Hindlimb muscle (tissue), 1 donor: ENCODE measurements around the gene SNX2. TPM values are rescaled to one million over a fixed set of nuclear protein-coding genes. Genes with fewer than 3 reads are reported as not detected.

Source experiments
- DNase-seq: peaks from one replicate; pipeline ENCODE4 v3.0.0-alpha.2; 2013
- polyA plus RNA-seq: library from polyadenylated mRNA; unstranded; fragments of 120-200 nt; gene quantifications from one replicate; pipeline ENCODE4 v1.2.1, GENCODE V29; 2013; ENCODE audit not compliant: insufficient read length

The SNX2 gene
- polyA plus RNA-seq, 1 donor: 50.2 TPM

DNA sequence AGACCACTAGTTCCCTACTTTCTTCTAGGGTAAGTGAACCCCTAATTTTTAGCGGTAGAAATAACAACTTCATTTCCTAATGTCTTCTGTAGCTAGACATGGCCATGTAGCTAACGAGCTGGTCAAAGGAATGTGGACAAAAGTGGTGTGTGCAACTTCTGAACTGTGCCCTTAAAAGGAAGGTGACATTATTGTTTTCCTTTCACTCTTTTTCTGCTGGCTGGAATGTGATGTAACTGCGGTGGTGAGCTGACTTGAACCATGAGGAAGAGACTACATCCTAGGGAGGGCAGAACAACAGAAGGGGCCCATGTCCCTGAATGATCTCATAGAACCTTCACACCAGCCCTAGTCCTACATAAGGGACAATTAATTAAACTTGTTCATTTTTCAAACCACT, 1.3 kb upstream of the SNX2 start:
- DNase-seq: no peak

DNA sequence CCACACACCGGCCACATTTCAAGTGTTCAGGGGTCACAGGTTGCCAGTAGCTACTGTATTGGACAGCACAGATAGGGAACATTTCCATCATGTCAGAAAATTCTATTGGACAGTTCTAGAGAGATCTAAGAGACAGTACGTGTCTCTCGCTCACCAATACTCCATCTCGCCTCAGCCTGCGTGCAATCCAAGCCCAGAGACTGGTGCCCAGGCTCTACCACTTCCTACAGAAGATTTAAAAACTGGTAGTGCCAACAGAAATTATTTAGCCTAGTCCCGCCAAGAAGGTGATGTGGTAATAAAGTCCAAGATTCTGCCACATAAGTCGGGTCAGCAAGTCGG, 390 bp upstream of the SNX2 start:
- DNase-seq: no peak

DNA sequence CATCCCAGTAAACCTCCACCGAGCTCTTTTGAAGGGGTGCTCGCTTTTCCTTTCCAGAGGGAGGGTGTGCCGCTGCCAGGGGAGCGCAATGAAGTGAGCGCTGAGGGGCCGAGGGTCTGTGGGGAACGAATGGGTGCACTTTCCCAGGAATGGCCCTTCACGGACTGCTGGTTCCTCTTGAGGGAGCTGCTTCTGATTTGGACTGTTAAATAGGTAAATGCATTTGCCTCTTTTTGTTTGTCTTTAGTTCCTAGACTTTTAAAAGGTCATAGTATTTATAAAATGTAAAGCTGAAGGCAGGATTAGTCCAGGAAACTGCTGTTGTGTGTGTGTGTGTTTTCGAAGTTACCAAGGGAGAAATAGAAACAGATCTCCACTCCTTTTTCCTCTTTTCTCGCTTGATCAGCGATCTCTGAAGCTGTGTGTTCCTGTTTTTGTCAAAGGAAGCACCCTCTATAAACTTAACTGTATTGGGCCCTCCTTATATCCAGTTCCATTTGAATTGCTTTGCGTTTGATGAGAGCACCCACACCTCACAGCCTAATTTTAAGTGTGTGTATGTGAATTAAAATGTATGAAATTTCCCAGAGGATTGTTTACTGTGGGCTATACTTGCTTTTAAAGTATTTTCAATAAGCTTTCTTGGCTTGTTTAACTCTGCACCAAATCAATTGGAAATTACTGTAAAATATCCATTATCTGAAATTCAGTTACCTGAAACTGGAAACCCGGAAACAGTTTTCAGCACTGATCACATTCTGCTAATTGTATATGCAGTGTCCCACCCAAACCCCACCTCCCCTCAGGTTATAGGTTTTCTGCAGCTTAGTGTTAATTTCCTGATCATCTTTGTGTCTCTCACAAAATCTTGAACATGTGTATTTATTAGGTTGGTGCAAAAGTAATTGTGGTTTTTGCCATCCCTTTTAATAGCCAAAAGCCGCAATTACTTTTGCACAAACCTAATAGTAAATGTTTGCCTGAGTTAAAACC, 966 bp downstream of the SNX2 start:
- no peak for DNase-seq

DNA sequence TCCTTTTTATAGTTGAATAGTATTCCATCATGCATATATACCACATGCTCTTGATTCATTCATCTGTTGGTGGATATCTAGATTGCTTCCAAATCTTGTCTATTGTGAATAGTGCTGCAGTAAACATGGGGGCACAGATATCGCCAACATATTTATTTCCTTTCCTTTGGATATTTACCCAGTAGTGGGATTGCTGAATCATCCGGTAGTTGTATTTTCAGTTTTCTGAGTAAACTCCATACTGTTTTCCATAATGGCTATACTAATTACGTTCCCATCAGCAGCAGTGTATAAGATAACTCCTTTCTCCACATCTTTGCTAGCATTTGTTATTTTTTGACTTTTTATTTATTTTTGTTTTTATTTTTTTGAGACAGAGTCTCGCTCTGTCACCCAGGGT, 3.3 kb downstream of the SNX2 start:
- no peak for DNase-seq

DNA sequence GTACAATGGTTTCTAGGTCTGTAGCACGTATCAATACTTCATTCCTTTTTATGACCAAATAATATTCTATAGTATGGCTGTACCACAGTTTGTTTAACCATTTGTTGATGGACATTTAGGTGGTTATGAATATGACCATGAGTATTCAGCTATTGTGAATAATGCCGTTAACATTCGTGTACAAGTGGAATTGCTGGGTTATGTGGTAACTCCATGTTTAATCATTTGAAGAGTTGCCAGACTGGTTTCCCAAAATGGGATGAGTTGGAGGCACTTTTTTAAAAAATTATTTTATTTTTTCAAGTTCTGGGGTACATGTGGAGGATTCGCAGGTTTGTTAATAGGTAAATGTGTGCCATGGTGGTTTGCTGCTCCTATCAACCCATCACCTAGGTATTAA, 4.6 kb downstream of the SNX2 start:
- DNase-seq: no peak

GRCh38 chr5:122780296-122780695, 5.4 kb downstream of the SNX2 start:
- DNase-seq: no peak

DNA sequence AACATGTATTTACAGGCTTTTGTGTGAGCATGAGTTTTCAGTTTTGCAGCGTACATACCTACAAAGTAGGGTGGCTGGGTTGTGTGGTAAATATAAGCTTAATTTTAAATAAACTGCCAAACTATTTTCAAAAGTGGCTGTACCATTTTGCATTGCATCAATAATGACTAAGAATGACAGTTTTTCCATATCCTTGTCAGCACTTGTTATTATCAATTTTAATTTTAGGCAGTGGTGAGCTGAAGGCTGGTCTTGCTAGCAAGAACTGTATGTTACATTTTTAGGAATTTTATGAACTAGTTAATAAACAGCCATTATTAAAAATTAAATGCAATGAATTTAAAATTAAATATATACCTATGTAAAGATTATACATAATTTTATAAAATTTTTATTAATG, 6.6 kb downstream of the SNX2 start:
- no peak for DNase-seq

DNA sequence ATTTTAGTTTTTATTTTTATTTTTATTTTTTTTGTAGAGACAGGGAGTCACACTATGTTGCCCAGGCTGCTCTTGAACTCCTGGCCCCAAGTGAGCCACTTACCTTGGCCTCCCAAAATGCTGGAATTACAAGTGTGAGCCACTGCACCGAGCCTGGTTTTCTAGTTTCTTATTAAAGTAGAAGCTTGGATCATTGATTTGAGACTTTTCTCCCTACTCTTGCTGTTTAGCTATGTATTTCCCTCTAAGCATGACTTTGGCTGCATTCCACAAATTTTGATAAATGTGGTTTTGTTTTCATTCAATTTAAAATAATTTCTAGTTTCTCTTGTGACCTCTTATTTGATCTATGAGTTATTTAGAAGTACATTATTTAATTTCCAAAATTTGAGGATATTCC, 10.4 kb downstream of the SNX2 start:
- DNase-seq: no peak

GRCh38 chr5:122788371-122788770, 13.5 kb downstream of the SNX2 start:
- no peak for DNase-seq

- DNase-seq: no peak
Observed at GRCh38 chr5:122788996-122789395, 14.1 kb downstream of the SNX2 start.

DNA sequence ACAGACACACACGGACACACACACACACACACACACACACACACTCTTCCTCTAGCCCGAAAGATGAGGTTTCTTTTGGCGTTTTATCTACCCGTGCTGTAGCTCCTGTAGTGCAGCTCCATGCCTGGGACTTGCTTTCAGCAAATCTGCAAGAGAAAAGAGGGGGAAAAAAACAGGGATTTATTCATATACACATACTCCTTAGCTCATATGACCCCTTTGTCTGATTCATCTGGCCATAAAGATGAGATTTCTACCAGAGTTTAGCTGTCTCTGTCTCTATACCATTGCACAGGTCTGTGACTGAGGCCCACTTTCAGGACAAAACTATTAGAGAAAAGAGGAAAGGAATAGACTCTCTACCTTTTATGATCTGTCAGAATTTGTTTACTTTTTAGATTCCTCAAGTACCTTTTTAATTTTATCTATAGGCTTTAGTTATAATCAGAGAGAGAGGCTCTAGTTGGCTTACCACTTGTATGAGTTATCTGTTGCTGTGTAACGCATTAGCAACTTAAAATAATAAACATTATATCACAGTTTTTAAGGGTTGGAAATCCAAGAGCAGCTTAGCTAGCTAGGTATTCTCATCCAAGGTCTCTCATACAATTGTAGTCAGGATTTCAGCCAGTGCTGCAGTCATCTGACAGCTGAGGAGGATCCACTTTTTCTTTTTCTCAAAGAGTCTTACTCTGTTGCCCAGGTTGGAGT, 14.7 kb downstream of the SNX2 start:
- DNase-seq: no peak

- no peak for DNase-seq
Observed at GRCh38 chr5:122790354-122791103, 15.6 kb downstream of the SNX2 start.

- no peak for DNase-seq
Observed at GRCh38 chr5:122805481-122805880, 30.6 kb downstream of the SNX2 start.

GRCh38 chr5:122810405-122810804, 35.5 kb downstream of the SNX2 start:
- no peak for DNase-seq

DNA sequence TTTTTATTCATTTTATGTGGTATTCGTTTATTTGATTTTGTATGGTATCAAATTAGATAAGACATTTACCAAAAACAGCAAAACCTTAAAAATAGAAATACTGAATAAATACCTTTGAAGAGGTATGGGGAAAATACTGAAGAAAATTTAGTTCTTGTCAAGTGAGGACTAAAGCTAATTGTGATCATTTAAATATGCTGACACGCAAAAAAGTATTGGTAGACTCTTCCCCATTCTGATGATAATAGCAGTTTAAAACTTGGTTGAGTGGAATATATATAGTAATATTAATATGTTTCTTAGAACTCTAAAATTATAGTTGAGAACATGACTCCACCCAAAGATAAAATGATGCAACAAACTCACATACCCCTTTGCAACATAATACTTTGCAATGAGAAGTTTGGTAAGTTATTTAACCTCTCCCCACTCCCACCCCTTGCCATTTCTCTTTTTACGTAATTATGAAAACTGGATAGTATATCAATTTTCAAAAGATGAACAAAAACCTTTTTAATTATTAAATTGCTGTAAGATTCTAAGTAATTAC, 40.4 kb downstream of the SNX2 start:
- no peak for DNase-seq

DNA sequence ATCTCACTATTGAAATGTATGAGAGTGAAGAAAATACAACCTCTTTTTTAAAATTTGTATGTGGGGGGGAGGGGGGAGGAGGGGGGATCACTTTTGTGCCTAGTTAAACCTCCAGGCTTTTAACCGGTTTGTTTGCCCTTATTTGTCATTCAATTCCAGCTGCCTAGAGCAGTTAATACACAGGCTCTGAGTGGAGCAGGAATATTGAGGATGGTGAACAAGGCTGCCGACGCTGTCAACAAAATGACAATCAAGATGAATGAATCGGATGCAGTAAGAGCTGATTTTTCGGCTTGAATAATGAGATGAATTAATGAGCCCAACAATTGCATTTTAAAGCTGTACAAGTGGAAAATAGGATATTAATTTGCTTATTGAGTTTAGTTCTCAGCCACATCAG, 41.9 kb downstream of the SNX2 start:
- no peak for DNase-seq

DNA sequence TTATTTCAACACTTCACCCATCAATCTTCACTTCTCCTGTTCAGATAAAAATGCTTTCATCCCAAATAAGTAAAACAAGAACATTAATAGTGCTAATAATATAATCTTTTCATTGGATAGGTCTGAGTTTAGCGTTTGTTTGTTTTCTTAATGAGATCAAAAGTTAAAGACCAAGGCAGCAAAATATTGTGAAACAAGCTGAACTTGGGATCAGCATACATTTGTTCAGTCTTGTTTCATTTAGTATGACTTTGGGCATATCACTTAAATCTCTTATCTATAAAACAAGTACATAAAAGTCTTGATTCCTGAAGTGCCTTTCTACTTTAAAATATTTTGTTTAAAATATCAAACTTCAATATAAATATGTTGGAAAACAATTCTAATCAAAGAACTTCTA, 57.1 kb downstream of the SNX2 start:
- no peak for DNase-seq

DNA sequence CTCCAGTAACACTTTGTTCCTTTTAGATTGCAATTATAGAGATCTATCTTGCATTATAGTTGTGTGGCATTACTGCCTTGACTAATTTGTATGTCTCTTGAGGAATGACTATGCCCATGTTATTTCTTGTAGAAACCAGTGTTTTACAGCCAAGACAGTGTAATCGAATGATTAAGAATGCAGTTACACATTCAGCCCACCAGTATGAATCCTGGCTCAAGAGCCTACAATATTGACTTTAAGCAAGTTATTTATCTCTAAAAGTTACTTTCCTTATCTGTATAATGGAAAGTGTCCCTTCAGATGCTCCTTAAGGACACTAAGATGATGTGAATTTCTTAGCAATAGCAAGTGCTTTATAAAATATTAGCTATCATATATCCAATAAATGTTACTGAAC, 60.8 kb downstream of the SNX2 start:
- no peak for DNase-seq

DNA sequence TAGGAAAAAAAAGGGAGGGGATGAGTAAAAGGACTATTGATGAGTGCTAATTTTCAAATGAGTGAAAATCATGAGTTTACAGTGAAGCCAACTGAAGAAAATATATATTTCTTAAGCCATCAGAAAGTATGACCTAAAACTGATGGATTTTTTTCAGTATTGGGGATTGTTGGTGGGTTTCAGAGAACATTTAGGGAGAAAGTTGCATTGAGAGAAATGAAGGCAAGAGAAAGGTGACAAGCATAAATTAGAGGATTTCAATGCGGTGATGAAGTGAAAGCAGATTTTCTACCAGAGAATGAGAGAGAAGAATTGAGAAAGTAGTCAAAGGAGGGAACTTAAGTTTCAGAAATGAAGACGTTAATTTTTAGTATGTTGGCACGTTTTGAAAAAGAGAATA, 62.1 kb downstream of the SNX2 start:
- DNase-seq: no peak

DNA sequence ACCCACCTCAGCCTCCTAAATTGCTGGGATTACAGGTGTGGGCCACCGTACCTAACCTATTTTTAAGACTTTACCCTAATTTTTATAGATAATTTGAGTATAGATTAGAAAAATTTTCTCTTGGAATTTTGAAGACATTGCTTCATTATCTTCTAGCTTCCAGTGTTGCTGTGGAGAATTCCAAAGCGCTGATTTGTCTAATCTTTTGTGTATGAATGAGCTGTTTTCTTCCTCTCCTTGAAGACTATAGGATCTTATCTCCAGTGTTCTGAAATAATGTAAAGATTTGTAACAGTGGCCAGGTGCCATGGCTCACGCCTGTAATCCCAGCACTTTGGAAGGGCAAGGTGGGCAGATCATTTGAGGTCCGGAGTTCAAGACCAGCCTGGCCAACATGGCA, 64.9 kb downstream of the SNX2 start:
- DNase-seq: no peak

DNA sequence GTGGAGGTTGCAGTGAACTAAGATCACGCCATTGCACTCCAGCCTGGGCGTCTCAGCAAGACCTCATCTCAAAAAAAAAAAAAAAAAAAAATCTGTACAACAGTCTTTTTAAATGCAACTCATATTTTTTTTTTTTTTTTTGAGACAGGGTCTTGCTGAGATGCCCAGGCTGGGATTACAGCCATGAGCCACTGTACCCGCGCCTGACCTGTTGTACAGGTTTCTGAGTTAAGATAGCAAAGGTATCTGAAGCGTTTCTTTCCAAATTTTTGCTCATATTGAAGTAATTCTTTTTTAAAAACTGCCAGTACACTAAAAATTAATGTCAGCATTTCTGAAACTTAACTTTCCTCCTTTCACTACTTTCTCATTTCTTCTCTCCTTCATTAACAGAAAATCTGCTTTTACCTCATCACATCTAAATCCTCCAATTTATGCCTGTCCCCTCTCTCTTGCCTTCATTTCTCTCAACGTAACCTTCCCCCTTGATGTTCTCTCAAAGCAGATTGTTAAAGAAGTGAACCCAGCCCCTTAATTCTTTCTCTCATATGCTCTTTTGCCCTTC, 67.2 kb downstream of the SNX2 start:
- DNase-seq: no peak

DNA sequence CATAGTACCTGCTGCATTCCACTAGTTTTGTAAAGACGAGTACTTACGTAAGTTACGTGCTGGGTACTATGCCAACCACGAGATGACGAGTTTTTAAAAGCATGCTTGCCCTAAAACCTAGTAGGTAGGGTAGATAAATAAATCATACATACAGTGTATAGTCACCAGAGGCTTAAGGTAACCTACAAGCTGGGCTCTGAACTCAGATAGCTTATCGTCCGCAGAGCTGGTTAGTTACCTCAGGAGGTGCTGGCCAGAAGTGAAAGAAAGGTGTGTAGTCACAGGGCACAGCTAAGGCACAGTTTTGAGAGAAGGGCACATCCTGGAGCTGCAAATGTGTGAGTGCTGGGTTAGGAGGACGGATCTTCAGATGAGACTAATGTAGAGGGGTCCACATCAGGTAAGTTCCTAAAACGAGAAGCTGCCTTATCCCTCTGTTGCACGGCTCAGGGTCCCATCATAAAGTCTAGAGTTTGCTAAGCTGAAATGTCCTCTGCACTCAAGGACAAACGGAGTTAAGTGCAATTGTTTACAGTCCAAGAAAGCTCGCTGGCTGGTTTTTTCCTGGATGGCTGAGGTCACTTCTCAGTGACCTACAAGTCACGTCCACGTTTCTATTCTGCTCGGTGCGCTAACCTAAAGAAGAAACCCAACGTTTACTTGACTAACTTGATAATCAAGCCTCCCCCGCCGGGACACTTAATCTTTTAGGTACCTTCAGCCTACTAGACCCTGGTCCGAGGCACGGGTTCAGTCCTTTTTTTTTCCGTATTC, 69.4 kb downstream of the SNX2 start:
- peak; percentile 8 for DNase-seq
